Lung microvascular endothelial cell (primary cell): Measurements from ENCODE around the gene LRRC7. TPM values are rescaled to one million over a fixed set of nuclear protein-coding genes. Genes with fewer than 3 reads are reported as not detected.
"Not testable (repeated sequence)": the region's sequence is repeated elsewhere in the genome, so short reads cannot be mapped to it uniquely, and the experiment has no call there.

Source experiments
- DNase-seq, 2 donors: peaks; one replicate each; pipeline versions ENCODE4 v3.0.0 to v3.0.0-alpha.2; 2010; ENCODE audit warnings: low read depth in 2 of 2
- total RNA-seq: library from RNA; depleted of rRNA; stranded (reverse); fragments of >200 nt; gene quantifications from 2 replicates; pipeline ENCODE4 v1.2.1, GENCODE V29; 2014

The LRRC7 gene
- total RNA-seq, 1 donor from 2014 or later = under 0.01 TPM

DNA sequence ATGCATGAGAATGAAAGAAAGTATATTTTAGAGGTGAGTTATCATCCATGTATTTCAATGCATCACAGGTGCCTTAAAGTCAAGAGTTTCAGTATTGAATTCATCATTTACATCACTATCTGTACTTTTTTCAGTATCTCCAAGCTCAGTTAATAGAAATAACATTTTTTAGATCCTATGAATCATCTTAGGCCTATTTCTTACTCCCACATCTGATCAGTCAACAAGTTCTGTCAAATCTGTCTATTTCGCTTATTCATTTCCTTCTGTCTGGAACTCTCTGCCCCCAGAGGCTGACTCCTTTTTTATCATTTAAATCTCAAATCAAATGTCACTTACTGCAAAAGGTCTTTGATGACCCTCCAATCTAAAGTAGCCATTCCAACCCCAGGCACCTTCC, 295.2 kb downstream of the LRRC7 start:
- DNase-seq = peak in 1 of 2 donors; percentile 33

DNA sequence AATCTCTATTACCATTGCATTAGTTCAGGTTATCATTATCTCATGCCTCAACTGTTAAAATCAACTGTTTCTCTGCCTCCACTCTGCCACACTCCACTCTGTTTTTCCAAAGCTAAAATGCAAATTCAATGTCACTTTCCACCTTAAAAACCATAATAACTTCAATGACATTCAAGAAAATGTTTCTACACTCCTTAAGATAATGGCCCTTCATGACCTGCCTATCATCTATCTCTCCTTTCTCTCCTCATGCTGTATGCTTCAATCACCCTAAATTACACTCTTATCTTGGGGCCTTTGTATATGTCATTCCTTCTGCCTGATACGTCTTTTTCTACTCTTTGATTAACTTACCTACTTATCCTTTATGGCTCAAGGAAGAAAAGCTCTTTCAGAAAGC, 296.0 kb downstream of the LRRC7 start:
- DNase-seq = no peak

DNA sequence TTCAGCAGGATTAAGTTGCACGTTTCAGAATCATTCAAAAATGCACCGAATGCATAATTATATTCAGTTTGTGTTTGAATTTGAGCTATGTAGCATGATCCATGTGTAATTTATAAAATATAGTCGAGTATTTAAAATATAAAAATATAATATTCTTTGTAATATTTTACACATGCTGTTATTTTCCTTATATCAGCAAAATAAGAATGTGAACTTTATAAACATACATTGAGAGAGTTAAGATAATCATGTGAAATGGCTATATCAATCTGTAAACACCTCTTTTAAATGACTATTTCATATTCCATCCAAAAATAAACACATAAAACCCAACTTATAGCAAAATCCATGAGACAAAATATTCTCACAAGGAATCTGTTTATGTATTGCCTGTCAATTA, 303.7 kb downstream of the LRRC7 start:
- DNase-seq = no peak

DNA sequence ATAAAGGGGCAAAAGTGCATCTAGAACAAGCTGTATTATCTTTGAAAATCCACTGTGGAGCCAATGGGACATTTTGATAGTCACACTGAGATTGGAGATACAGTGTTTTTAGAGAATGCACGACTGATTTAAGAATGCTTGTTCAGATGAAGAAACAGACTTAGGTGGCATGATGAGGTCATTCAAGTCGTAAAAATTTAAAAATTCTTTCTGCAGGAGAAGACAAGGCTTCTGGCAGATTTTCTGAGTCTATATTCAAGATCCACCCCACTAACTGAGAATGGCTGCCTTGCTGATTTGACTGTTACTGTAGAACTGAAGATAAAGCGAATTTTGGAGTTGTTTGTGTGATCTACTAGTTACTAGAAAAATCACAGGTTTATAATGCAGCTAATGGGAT, 310.6 kb downstream of the LRRC7 start:
- no peak for DNase-seq

DNA sequence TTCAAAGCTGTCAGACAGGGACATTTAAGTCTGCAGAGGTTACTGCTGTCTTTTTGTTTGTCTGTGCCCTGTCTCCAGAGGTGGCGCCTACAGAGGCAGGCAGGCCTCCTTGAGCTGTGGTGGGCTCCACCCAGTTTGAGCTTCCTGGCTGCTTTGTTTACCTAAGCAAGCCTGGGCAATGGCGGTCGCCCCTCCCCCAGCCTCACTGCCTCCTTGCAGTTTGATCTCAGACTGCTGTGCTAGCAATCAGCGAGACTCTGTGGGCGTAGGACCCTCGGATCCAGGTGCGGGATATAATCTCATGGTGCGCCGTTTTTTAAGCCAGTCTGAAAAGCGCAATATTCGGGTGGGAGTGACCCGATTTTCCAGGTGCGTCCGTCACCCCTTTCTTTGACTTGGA, 320.3 kb downstream of the LRRC7 start:
- DNase-seq = not testable (repeated sequence)

DNA sequence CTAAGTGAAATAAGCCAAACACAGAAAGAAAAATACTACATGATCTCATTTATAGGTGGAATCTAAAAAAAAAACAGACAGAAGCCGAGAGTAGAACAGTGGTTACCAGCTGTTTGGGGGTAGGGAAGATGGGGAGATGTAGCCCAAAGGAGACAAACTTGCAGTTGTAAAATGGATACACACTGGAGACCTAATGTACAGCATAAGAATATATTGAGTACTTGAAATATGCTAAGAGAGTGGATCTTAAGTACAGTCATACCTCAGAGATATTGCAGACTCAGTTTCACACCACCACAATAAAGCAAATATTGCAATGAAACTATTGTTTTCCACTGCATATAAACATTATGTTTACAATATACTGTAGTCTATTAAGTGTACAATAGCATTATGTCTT, 320.9 kb downstream of the LRRC7 start:
- no peak for DNase-seq

DNA sequence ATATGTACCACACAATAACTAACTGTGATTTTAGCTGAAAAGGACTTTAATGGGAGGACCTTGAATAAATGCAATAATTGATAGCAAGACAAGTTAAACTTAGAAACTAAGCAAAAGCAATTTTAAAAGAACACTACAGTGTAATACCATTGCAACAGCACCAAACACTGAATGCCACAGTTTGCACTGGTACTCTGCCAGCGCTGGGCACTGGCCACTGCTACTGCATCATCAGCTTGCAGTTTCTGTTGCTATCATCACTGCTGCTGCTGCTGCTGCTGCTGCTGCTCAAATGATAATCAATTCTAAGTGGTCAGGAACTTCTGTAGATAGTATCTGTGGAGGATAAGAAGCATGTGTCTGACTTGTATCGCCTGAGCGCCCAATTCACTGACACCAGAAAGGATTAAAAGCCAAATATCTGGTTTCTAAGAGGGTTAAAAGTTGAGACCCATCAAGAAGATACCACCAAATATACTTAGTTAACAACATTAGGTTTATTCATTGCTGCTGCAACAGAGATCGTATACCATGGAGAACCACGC, 330.8 kb downstream of the LRRC7 start:
- no peak for DNase-seq

DNA sequence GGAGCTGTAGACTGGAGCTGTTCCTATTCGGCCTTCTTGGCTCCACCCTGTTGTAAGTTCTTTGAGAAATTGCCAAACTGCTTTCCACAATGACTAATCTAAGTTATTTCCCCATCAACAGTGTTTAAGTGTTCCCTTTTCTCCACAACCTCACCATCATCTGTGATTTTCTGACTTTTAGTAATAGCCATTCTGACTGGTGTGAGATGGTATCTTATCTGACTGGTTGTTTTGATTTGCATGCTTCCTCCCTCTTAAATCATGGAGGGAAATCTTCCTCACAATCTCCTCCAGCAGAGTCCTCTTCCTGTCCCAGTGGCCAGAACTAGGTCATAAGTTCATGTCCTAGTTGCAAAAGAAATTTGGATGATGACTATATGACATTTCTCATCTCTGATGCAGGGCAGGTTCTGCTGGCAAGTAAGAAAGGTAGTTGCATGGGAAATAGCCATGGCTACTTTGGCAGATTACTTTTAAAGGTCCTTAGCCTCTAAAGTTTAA, 343.6 kb downstream of the LRRC7 start:
- peak in 1 of 2 donors; percentile 63 for DNase-seq

DNA sequence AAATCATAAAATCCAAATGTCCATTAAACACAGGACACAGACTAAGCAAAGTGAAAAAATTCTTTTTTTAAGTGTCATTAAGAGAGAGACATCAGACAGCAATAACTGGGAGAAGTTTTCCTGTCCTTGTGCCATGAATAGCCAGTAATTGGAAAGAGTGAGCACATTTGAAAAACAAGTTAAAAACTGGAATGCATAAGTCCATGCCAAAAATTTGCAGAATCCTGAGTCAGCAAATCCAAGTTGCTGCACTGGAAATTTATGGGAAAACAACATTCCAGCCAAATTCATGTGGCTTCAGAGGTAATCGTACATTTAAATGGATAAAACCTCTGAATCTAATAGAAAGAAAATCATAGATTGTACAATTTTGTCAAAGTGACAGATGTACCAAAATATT, 346.3 kb downstream of the LRRC7 start:
- peak in 1 of 2 donors; percentile 94 for DNase-seq

DNA sequence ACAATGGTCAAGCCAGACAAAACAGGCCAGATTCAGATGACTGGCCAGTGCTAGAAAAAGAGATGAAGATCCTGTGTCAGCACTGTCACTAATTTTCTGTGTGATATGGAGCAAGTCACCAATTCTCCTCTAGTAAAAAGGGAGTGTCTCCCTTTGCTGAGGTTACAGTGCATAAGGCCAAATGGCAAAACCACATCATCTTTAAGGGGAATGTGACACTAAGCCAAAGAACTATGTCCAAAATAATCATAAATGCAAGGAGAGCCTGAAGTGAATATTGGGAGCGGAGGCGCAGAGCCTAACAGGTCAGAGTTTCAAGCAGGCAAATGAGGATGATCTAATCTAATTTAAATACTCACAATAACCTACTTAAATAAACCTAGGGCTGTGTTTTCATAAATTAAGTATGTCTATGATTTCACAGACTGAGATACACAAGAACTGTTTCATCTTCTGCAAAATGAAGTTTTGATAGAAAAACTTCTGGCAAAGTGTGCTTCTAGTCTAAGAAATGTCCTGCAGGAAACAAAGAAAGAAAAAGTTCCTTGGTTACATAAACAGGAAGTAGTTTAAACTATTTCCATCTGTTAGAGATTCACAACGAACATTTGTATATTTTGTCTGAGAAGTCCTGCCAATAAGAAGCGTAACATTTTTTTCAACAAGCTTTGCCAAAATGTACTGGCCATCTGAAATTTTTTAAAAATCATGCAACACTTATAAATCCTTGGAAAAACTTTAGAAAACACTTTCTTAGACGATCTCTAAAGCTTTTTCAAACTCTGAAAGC, 347.4 kb downstream of the LRRC7 start:
- peak in 1 of 2 donors; percentile 12 for DNase-seq

DNA sequence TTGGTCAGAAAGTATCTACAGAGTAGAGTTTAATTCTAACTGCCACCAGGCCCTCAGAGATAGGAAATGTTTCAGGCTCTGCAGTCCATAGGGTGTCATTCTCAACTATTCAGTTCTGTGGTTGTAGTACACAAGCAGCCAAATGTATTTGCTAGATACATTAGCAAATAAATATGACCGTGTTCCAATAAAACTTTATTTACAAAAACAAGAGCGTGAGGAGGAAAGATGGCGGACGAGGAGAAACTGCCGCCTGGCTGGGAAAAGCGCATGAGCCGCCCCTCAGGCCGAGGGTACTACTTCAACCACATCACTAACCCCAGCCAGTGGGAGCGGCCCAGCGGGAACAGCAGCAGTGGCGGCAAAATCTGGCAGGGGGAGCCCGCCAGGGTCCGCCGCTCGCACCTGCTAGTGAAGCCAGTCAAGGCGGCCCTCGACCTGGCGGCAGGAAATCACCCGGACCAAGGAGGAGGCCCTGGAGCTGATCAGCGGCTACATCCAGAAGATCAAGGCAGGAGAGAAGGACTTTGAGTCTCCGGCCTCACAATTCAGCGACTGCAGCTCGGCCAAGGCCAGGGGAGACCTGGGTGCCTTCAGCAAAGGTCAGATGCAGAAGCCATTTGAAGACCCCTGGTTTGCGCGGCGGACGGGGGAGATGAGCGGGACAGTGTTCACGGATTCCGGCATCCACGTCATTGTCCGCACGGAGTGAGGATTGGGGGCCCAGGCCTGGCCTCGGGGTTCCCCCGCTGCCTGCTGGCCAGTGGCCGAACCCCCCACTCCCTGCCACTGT, 351.6 kb downstream of the LRRC7 start:
- no peak for DNase-seq

DNA sequence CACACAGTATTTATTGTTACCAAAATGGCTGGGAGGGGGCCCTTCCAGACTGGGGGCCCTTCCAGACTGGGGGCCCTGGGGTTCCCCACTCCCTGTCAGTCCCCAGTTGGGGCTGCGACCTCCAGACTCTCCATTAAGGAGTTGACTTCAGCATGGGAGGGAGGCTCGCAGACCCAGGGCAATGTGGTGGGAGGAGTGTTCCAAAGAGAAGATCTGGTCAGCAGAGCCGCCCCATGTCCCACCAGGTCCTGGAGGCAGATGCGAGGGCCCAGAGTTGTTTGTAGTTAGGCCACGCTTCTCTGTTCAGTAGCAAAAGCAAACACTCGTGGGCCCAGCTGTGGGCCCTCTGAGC, 352.2 kb downstream of the LRRC7 start:
- no peak for DNase-seq

DNA sequence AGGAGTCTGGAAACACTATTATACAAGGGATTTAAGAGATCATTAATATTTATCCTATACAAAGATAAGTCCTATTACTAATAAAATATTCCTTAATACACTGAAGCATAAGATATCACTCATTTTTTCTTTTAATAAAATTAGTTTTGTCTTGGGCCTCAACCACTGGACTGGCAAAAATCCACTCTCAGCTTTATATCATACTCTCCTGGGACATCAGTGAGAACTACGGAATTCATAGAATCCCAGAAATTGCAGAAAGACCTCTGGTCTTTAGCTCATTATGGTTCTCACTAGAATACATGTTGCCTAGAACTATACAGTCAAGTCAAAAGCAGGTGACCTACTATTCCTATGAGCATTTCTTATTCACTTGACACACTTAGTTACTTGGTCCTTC, 352.7 kb downstream of the LRRC7 start:
- DNase-seq = no peak

DNA sequence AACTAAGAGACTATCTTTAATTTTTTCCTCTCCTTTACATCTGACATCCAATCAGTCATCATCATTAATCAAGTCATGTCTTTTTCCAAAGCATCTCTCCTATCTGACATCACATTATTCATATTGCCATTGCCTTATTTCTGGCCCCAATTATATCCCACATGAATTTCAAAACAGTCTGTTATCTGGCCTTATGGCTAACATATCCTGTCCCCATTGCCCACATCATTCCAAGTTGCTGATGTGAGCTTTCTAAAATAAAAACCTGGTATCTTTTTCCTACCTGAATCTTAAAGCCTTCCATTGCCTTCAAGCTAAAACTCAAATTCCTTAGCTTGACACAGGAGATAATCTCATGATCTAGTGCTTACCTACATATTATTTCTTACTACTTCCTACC, 353.8 kb downstream of the LRRC7 start:
- DNase-seq = no peak

DNA sequence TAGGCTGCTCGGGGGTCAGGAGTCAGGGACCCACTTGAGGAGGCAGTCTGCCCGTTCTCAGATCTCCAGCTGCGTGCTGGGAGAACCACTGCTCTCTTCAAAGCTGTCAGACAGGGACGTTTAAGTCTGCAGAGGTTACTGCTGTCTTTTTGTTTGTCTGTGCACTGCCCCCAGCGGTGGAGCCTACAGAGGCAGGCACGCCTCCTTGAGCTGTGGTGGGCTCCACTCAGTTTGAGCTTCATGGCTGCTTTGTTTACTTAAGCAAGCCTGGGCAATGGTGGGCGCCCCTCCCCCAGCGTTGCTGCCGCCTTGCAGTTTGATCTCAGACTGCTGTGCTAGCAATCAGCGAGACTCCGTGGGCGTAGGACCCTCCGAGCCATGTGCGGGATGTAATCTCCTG, 360.5 kb downstream of the LRRC7 start:
- not testable (repeated sequence) for DNase-seq

DNA sequence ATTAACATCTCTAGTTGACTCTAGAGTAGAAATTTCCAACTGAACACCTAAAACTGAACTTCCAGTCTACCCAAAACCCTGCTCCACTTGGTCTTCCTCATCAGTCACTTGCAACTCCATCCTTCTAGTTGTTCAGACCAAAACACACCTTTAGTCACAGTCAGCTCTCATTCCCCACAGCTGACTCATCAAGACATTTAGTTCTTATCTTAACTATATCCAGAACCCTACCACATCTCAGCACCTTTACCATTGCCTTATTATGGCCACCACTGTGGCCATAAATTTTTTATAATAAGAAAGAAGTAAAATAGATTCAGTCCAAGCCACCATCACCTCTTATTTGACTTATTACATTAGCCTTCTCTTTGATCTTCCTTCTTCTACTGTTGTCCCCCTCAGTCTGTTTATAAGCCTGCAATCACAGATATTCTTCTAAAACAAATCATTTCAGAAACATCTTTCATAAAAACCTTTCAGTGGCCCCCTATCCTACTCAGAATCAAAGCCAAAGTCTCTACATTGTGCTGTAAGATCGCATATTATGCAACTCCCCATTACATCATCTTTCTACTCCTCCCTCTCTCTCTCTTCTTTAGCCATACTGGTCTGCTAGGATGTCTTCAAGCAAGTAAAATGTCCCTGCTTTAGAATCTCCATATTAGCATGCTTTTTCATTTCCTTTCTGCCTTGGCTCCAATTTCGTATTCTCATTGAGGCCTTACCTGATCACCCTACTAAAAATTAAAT, 361.8 kb downstream of the LRRC7 start:
- no peak for DNase-seq

DNA sequence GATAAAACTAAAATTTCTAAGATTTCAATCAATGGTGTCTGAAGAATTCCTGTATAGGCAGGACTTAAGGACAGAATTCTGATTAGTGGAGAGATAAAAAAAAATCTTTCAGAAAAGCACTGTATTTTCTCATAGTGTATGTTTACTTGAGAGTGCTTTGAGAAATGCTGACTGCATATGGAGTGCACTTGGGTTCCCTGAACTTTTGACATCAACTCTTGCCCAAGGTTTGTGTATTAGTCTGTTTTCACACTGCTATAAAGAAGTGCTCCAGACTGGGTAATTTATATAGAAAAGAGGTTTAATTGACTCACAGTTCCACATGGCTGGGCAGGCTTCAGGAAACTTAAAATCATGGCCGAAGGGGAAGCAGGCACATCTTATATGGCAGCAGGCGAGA, 362.7 kb downstream of the LRRC7 start:
- DNase-seq = no peak

DNA sequence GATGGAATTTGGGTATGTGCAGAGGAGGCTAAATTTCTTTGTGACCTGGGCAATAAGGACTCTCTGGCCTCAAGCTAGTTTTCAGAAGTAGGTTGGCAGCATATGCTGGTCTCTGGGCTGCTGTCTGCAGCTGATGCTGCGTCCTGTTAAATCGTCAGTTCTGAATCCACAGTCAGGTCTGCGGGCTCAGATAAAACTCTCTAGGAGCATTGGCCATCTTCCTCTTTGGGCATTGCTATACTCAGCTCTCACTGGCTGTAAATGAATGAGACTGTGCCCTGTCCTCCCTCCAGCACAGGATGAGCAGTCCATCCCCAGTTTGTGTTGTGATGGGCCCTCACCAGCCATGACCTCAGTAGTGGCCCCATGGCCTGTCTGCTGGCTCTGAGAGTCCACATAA, 365.0 kb downstream of the LRRC7 start:
- DNase-seq = no peak

DNA sequence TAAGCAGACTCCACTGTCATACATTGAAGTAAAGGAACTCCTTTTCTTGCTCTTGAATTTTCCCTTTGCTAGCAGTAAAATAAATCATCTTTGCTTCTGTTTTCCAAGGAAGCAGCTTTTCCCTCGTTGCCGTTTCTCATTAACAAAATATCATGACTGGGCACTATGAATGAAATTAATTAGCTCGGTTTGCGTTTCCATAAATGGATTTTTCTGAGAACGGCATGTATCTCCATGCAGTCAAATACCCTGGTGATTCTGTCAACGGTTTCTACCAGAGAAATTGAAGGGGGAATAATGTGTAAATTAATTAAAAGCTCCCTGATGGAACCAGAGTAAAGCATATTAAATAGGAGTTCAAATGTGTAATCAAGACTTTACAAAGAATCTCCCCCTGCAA, 372.5 kb downstream of the LRRC7 start:
- DNase-seq = no peak

DNA sequence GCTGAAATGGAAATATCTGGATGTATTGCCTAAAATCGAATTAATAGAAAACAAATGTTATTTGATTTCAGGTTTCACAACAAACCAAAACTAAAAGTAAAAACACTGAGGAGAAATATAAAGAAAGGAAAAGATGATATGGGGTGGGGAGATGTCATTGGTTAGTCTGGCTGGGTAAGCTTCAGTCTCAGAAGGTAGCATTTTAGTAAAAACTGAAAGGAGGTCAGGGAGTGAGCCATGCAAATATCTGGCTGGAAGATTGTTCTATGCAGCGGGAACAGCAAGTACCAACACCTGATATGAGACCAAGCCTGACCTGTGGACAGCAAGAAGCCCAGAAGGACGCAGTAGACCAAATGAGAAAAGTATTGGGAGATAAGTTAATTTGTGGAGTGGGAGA, 373.1 kb downstream of the LRRC7 start:
- DNase-seq = no peak

DNA sequence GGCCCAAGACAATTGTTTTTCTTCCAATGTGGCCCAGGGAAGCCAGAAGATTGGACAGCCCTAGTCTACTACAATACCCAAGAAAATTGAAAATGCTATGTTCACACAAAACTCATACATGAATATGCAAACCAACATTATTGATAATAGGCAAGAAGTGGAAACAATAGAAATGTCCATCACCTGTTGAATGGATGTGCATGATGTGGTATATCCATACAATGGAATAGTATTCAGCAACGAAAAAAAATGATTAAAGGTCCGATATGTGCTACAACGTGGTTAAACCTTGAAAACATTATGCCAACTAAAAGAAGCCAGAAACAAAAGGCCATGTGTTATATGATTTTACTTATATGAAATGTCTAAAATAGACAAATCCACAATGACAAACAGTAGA, 375.3 kb downstream of the LRRC7 start:
- DNase-seq = no peak

DNA sequence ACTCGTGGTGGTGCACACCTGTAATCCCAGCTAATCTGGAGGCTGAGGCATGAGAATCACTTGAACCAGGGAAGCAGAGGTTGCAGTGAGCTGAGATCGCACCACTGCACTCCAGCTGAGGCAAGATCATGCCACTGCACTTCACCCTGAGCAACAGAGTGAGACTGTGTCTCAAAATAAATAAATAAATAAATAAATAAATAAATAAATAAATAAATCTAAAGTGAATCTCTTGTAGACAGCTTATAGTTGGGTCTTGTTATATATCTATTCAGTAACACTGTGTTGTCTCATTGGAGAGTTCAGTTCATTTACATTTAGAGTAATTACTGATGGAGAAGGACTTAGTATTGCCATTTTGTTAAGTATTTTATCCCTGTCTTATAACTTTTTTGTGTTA, 379.2 kb downstream of the LRRC7 start:
- no peak for DNase-seq
